DMS 273 (cell line): ENCODE results near the gene CSNK1G3.
"Not testable (repeated sequence)": the region's sequence is repeated elsewhere in the genome, so short reads cannot be mapped to it uniquely, and the experiment has no call there.

Experiments
- DNase-seq: peaks from one replicate; lab custom pipeline; 2025; ENCODE audit not compliant: unreplicated experiment; lab: John Stamatoyannopoulos, UW

CSNK1G3 gene

DNA sequence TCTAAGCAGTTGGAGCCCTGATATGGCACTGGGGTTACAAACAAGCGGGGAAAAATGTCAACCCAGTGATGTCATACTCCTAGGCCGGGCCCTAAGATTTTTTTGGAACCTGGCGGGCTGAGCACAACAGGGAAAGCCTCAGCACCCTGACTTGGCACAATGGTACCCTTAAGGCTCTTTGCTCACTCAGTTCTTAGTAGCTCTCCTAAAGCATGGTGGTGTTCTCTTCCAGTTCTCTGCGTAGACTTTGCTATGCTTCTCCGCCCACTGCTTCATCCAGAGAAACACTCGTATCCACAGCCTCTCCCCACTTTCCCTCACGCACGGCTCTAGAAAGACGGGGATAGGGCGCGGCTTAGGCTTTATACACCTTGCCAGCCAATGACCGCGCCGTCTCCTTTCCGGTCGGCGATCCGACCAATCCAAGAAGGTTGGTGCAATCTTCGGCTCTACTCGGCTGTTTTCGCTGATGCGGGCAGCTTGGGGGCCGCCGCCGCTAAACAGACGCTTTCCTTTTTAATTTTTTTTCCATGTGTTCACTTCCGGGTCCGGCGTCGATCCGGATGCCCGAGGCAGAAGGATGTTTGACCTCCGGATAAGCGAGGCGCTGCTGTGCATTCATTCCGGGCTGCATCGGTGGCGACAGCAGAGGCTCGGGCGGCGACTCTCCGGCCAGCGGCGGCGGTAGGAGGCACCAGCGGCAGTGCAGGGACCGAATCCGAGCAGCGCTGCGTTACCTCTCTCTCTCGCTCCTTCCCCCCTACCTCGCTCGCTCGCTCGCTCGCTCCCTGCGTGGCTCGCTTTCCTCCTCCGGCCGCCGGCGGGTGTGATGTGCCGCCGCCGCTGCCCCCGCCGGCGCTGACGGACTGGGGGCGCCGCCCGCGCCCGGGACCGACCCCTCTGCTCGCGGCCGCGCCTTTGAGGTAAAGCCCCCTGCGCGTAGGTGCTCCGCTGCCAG is at the start of gene CSNK1G3:
TSS of gene CSNK1G3 (plus strand) at position 530 of the 958 bp plus-strand sequence. CDS start 33,487 bp downstream, outside the sequence.
- peak; percentile 99 for DNase-seq

- not testable (repeated sequence) for DNase-seq
Measured at GRCh38 chr5:123466839-123467238, 45.1 kb upstream of the CSNK1G3 start.

DNA sequence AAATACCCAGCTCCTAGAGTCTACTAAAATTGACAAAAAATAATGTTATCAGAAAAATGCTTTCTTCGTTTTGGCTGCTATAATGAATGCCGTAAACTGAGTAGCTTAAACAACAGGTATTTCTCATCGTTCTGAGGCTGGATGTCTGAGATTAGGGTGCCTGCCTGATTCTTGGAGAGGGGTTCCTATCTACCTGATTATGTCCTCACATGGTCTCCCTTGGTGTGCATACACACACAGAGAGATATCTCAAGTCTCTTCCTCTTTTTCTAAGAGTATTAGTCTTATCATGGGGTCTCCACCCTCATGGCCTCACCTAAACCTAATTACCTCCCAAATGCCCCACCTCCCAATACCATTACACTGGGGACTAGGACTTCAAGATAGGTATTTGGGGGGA is 40.6 kb upstream of the CSNK1G3 start:
- DNase-seq, result no peak

- peak; percentile 17 for DNase-seq
Measured at GRCh38 chr5:123472150-123472924, 39.6 kb upstream of the CSNK1G3 start.

DNA sequence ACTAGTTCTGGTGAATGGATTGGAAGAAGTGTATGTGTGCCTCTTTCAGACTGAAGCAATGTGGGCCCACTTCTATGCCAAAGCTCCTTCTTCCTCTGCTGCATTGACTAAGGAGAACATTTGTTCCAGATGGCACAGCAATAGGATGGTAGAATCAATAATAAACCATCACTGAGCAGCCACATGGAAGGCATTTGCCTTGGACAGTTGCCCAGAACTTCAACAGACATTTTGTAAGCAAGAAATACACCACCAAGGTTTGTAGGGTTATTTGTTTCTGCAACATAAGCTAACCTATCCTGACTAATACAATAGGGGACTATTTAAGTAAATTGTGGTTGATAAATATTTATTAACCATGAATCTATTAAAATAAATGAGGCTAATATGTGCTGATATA is 37.7 kb upstream of the CSNK1G3 start:
- DNase-seq, result peak; percentile 92

- DNase-seq, result no peak
Measured at GRCh38 chr5:123476731-123477130, 35.2 kb upstream of the CSNK1G3 start.

DNA sequence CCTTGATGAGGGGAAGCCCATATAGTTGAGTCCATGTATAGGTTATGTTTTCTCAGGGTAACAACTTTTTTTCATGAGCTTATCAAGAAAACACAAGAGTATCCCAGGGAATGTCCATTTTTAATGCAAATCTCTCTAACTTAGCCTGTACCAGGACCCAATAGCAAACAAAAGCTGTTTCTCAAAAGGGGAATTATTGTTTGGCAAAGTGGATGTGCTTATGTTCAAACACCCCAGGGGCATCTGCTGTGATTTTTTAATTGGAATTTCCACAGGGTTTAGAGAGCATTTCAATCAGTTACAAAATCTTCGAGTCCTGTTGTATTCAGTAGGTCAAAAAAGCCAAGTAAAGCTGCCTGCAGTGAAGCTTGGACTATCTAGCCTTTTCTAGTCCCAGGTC is 33.4 kb upstream of the CSNK1G3 start:
- DNase-seq, result no peak

DNA sequence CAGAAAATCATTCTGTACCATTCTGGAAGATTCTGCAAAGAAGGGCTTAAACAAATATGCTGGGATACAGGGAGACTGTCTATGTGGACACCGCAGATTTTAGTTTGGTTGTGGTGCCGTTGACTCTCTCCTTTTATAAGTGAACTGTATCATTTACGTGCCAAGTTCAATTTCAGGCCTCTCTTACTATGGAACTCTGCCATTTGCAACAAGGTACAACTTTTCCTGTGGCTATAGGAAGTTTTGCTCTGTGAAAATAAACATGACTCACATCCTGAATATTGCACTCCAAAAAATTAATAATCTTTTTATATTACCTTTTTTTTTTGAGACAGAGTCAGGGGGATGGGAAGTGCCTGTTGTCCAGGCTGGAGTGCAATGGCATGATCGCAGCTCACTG is 29.7 kb upstream of the CSNK1G3 start:
- no peak for DNase-seq

GRCh38 chr5:123483446-123484077 is 28.4 kb upstream of the CSNK1G3 start:
- no peak for DNase-seq

DNA sequence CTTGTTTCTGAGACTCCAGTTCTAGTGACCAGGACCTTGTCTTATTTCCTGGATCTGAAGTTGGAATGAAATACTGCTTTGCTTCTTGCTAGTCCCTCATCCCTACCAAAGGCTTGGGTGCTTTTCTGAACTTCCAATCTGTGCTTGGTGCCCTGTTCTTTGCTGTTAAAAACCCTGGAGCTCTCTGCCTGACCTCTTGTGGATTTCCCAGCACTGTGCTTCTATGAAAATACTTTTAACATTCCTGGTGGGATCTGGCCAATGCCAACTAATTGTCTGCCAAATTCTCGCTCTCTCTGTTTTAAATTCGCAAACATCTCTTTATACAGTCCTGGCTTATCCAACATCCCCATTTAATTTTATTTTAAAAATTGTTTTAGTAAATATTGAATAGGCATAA is 26.7 kb upstream of the CSNK1G3 start:
- DNase-seq, result no peak

DNA sequence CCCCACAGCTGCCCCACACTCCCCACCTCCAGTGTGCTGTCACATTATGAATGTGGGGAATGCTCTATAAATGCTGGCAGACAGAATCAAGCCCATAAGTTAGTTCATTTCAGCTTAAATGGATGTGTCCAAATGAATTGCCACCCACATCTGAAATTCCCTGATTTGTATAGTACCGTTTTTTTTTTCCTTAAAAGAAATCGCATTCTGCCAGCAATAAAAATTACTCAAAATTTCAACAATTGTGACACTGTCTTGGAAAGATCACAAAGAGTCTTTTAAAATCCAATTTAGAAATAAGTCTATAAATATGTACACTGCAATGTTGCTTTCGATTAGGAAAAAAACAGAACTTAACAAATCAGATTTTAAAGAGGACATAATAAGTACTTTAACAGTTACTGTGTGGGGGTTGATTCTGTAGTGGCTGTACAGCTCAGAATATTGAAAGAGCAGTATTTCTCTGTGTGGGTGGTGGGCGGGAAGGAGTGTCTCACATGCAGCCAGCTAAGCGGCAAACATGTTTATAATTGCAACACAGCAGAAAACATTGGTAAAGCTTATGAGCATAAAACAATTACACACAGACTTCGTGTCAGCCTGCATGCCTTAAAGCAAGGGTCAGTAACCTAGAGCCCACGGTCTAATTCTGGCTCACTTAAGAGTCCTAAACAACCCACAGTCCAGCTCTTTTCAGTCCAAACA is 24.9 kb upstream of the CSNK1G3 start:
- DNase-seq, result no peak

DNA sequence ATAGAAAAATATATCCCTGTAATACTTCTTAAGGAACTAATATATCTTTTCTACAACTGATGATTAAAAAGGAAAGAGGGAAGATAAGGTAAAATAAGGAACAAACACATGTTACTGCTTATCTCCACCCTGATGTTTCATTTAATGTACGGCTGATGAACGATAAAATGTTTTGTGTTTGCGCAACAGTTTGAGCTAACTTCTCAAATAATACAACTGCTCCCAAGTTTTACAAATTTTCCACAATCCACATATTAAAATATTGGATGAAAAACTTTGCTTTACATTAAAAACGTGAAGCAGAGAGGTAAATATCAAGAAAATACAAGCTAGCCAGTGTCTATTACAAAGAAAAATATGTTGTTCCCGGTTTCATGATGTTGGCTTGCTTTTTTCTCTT is 21.0 kb upstream of the CSNK1G3 start:
- DNase-seq, result no peak

GRCh38 chr5:123495211-123495610 is 16.8 kb upstream of the CSNK1G3 start:
- not testable (repeated sequence) for DNase-seq

GRCh38 chr5:123496892-123497291 is 15.1 kb upstream of the CSNK1G3 start:
- DNase-seq, result peak; percentile 65

- no peak for DNase-seq
Measured at GRCh38 chr5:123500471-123500870, 11.5 kb upstream of the CSNK1G3 start.

GRCh38 chr5:123502120-123502519 is 9.9 kb upstream of the CSNK1G3 start:
- no peak for DNase-seq

- no peak for DNase-seq
Measured at GRCh38 chr5:123503299-123503698, 8.7 kb upstream of the CSNK1G3 start.

GRCh38 chr5:123505633-123506032 is 6.3 kb upstream of the CSNK1G3 start:
- DNase-seq, result peak; percentile 60

DNA sequence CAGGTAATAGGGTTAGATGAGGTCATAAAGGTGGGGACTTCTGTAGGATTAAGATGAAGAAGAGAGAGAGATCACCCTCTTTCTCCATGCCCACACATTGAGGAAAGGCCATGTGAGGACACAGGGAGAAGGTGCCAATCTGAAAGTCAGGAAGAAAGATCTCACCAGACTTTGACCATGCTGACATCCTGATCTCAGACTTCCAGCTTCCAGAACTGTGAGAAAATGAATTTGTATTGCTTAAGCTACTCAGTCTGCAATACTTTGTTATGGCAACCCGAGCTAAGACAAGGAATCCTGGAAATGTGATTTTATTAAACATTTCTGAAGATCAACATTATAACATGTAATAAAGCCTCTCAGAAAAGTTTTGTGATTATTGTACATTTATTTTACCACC is 3.5 kb upstream of the CSNK1G3 start:
- DNase-seq, result no peak

- no peak for DNase-seq
Measured at GRCh38 chr5:123511290-123511647, 708 bp upstream of the CSNK1G3 start.
